Non-pigmented ciliary epithelial cell (primary cell): Measurements from ENCODE around the gene LRTM2.
"Not testable (repeated sequence)": the region's sequence is repeated elsewhere in the genome, so short reads cannot be mapped to it uniquely, and the experiment has no call there.

Source experiments
- DNase-seq: peaks from one replicate; pipeline ENCODE4 v3.0.0-alpha.2; 2010; ENCODE audit warnings: low read depth

LRTM2 gene

GRCh38 chr12:1811281-1811947 is 9.0 kb upstream of the LRTM2 start:
- no peak for DNase-seq

DNA sequence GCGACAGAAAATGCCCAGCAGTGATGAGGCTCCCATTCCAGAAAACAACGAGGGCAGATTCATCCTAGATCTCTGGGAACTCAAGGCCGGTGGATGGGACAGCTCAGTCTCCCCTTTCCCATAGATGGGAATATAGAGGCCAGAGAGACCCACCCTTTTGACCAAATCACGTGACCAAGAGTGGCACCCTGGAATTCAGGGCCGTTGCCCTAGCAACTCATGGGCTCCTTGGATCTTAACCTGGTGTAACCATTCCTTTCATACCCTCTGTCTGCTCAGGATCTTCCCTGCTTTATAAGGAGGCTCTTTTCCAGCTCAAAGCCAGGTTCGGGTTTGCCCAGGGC is 8.4 kb upstream of the LRTM2 start:
- no peak for DNase-seq

DNA sequence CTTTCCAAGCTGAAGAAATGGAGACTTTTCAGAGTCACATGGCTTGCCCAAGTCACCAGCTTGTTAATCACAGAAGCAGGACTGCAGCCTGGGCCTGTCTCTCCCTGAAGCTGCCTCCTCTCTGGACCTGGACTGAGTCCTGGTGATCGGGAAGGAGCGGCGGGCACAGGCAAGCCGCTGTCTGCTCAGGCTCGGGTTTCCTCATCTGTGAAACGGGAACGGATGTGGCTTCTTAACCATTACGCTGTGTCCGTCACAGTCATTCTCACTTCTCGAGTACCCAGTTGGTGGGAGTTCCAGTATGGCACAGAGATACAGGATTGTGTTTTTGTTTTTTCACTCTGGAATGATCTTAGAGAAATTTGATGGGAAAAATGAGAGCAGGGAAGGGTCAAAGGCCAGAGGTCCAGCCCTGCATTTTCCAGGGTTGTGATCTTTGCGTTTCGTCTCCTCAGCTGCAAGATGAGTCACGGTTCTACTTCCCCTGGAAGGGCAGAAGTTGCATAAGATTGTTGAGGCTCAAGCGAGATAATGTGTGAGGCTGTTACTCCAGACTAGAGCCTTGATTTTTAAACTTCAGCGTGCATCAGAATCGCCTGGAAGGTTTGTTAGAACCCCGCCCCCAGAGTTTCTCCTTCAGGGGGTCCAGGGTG is 7.6 kb upstream of the LRTM2 start:
- DNase-seq, result no peak

DNA sequence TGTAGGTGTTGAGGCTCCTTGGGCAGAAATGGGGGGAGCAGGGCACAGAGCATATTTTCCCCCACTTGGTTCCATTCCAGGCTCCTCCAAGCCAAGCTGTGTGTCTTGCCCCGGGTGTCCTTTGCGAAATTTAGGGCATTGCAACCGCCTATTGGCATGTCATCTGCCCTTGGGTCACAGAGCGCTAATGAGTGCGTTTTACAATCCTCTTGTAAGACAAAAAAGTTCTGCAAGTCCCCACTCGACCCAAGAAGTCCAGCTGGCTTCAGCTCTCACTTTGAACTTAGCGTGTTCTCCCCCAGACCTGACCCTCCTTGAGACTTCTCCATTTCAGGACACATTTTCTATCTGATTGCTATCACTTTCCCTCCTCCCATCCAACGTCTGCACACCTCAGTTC is 6.1 kb upstream of the LRTM2 start:
- no peak for DNase-seq

DNA sequence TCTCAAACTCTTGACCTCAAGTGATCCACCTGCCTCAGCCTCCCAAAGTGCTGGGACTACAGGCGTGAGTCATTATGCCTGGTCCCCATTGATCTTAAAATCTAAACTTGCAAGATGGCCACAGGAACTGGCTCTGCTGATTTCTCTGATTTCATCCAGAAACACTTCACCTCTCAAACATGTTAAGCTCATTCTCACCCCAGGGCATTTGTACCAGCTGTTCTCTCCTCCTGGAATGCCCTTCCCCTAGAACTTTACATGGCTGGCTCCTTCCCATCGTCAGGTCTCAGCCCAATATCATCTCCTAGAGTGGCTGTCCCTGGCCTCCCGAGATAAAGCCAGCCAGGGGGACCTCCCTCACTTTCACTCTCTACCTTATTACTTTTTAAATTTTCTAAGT is 5.3 kb upstream of the LRTM2 start:
- no peak for DNase-seq

DNA sequence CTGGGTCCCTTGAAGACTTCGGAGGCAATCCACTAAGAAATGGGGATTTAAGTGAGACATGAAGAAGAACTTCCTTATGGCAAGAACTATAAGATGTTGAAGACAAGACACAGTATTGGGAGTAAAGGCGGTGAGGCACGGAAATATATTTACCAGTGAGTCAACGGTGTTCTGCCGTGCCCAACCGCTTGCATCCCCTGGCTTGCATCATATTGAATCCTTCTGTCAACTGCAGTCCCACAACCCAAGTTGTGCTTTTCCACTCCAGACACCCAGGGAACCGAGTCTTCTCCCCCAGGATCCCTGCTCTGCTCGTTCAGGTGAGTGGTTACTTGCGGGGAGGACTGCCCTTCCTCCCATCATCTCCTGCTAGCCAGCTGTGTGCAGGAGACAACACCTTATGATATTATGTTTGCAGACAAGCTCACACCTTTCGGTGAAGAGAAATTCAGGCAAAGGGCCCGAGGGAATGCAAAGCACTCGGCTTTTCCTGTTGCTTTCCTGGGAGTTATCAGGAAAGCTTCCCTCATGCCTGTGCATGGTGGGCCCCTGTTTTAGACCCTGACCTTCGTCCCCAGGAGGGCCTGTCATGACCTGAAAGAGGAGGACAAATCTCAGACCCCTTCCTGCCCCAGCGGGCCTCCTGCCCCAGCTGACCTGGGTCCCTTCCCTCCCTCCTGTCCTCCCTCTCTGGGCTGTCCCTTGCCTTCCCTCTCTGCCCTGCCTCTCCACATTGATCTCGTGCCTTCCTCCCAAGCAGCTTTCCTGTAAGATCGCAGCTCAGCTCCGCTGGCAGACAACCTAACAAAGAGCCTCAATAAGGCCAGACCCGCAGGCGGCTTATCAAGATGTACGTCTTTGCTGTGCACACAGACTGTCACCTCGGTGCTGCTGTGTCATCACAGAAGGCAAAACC is 4.3 kb upstream of the LRTM2 start:
- DNase-seq, result no peak

GRCh38 chr12:1816730-1817348 is 3.5 kb upstream of the LRTM2 start:
- DNase-seq, result no peak

GRCh38 chr12:1817928-1818327 is 2.4 kb upstream of the LRTM2 start:
- not testable (repeated sequence) for DNase-seq

DNA sequence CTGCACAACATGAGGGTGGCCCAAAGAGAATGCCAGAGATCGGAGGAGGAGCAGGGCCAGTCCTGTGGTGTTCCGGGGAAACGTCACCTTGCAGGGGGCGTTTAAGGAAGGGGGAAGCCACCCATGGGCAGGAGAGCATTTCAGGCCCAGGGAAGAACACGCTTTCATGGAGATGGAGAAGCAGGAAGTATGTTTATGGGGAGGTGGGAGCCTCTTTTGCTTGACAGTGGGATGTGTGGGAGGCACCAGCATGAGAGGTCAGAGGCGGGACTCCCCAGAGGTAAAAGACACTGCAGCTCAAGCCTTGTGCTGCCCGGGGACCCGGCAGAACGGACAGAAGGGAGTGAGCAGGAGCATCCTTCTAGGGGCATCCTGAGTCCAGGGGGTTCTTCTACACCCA is 1.3 kb upstream of the LRTM2 start:
- no peak for DNase-seq

- DNase-seq, result no peak
Measured at GRCh38 chr12:1819571-1819970, 794 bp upstream of the LRTM2 start.

DNA sequence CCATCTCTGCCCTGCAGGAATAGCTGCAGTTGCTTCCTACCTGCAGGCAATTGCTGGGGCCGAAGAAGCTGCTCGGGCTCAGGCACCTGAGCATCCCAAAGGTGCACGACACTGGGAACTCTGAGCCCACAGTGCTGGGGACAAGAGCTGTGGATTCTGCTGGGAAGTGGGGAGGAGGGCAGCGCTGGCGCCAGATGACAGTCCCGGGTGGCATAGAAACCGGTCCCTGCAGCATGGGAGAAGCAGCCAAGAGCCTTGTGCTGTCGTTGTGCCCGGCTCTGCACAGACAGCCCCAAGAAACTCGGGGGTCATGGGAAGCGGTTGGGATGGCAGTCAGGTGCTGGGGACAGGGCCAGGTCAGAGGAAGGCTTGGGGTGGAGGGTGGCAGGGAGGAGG is 529 bp downstream of the LRTM2 start:
- no peak for DNase-seq

GRCh38 chr12:1821805-1822204 is 1.4 kb downstream of the LRTM2 start:
- no peak for DNase-seq

GRCh38 chr12:1822699-1823098 is 2.3 kb downstream of the LRTM2 start:
- no peak for DNase-seq

- DNase-seq, result no peak
Measured at GRCh38 chr12:1823237-1823636, 2.9 kb downstream of the LRTM2 start.

GRCh38 chr12:1825382-1826102 is 5.2 kb downstream of the LRTM2 start:
- DNase-seq, result no peak

DNA sequence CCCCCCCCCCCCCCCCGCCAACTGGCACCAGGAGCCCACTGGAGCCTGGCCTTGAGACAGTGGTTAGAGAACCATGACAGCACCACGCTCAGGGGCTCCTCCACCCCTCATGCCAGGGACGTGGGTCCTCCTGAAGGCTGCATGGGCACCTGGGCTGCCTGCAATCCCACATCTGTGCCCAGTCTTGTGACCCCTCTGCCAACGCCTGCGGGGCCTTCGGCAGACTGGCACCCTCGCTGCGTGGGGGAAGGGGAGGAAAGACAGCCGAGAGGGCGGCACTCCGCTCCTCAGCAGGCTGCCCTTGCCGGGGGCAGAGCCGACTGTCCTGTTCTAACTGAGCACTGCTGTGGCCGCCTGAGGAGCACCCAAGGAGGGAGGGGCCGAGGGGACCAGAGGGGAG is 6.0 kb downstream of the LRTM2 start:
- no peak for DNase-seq

DNA sequence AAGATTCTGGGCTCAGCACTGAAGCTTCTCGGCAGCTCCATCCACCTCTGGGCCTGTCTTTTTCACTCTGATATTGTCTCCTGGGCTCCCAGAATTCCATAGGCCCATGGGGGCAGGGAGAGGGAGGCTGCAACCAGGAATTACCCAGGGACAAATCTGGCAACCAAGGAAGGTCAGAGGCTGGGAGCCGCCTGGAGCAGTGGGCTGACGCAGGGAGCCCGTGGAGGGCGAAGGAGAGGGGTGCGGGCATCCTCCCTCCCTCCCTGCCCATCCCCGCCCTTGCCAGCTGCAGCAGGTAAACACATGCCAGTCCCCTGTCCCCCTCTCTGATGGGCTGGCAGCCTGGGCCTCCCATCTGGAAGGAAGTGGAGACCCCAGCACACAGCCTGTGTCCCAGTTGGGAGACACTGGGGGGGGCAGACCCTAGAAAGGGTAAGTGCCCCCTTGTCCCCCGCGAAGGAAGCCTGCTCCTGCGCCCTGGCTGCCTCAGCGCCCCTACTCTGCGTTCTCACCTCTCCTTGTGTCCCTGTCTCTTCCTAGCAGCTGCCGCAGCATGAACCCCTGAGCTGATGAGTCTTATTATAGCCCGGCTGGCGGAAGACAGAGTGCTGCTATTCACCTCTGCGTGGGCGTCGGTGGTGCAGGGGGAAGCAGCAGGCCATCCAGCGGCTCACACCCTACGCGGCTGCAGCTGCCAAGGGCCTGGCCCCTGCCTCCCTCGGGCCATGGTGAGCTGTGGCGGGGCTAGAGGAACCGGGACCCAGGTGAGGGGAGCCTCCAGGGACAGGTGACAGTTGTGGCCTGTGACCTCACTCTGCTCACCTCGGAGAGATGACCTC is 6.7 kb downstream of the LRTM2 start:
- no peak for DNase-seq

DNA sequence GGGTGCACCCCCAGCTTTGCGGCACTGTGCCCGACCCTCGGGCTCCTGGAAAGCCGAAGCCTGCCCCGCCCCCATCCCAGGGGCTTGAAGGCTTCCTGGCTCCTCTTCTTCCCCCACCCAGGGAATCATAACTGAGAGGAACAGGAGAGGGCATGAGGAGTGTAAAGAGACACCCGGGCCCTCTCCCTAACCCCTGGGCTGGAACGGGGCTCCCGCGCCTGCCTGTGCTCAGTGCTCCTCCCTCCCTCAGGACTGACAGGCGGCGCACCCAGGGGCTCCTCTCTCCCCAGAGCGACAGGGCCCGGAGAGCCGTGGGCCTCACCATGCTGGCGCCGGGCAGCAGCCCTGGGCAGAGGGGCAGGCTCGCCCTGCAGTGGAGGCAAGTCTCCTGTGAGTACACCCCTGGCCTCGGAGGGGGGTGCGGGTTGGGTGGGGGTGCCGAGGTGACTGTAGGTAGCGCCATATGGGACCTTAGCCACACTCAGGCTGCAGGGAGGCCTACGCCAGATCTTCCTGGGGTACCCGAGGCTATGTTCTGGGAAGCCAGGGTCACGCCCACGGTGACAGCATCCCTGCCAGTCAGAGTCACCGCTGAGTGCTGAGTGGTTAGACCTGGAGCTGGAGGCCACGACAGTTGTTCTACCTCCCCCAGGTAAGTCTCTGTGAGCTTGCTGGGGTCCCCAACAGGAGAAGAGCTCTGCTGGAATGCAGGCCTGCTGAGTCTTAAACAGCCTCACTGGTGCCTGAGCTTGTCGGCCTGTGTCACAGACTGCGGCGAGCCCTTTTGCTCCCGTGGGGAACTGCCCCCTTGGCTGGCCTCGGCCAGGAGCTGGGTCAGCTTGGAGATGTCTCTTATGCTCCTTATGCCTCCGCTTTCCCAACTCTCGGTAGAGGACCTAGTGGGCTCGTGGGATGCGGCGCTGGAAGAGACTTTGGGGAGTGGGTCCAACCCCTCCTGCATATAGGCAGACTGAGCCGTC is 7.8 kb downstream of the LRTM2 start:
- no peak for DNase-seq

GRCh38 chr12:1828856-1829255 is 8.5 kb downstream of the LRTM2 start:
- no peak for DNase-seq
